NCI-H345 treated with DMSO at 0.1 percent for 48 hours (cell line): ENCODE measurements around the gene EMX1.

Source experiments
- DNase-seq: peaks from one replicate; lab custom pipeline; 2025; ENCODE audit not compliant: unreplicated experiment; lab: John Stamatoyannopoulos, UW

Gene EMX1

GRCh38 chr2:72942293-72942692, 25.0 kb downstream of the EMX1 start:
- no peak for DNase-seq

- DNase-seq: no peak
These were observed 25.6 kb downstream of the EMX1 start for GRCh38 chr2:72942881-72943418.

DNA sequence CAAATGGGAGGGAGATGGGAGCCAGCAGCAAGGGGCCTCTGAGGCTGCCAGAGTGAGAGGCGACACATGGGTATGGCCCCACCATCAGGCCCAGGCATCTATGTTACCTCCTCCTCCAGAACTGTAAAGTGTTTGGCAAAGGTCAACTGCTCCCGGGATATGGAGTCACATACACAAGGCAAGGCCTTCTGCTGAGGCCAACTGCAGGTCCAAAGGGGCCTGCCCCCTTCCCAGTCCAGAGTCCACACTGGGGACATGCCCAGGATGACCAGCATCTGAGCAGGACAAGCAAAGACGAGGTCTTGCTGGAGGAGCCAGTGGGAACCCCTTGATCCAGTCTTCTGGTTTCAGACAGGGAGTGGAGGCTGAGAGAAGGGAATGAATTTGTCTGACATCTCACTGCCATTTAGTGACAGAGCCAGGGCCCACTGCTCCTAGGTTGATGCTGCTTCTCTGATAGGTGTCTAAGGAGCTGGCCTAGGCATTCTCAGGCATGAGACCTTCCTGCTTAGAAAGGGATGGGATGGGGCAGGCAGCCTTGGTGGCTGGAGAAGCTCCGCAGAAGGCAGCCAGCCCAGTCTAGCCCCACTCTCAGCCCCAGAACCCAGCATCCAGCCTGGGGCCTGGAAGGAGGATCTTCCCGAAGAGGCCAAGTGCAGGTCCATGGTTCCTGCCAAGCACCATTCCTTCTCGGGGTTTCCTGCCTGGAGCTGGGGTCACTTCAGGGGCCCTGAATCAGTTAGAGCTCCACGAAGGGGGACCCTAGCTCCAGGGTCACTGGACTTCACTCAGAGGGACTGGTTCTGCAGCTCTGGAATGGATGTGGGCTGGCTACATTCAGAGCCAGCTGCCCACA, 26.4 kb downstream of the EMX1 start:
- no peak for DNase-seq

DNA sequence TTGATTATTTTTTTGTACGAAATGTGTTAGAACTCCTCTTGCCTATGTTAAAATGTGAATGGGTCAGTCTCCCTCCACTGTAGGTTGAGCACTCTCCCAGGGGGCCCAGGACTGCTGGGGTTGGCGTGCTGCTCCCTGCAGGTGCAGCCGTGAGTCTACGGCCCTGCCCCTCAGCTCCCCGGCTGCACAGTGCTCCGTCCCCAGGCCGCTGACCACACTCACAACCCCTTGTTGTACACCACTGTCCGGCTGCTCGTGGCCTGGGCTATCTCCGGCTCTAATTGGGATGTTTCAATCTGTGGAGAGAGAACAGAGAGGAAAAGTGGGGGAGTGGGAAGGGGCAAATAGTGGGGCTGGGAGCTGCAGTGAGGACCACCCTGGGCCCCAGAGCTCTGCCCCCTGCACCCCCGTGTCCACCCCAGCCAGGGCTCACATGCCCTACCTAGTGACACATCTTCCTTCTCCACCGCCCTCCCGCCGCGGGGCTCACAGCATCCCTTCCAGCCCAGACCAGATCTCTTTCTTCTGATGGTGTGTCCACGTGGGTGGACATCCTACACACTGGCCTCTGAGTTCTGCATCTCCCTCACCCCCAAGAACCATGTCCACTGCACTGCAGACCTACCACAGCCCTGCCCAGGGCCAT, 27.6 kb downstream of the EMX1 start:
- DNase-seq: no peak

DNA sequence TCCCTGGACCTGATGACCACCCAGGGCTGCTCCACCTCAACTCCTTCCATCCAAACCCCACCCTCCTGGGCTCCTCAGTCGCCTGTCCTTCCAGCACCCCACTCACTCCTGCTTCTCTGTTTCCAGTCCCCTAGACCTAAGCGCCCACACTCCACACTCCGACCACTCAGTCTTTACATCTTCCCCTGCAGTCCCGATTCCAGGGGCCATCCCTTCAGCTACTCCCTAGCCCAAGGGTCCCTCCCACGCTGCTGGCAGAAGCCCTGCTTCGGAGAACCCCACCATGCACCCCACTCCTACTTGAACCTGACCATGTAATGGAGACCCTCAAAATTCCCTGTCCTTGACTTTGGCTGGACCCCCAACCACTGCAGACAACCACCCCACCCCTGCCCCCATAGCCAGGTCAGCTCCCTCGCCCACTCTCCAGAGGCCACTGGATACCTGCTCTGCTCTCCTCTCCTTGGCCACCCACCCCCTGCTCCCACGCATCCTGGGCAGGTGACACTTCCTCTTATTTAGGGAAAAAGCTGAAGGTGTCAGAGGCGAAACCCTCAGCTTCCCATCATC, 28.2 kb downstream of the EMX1 start:
- no peak for DNase-seq

DNA sequence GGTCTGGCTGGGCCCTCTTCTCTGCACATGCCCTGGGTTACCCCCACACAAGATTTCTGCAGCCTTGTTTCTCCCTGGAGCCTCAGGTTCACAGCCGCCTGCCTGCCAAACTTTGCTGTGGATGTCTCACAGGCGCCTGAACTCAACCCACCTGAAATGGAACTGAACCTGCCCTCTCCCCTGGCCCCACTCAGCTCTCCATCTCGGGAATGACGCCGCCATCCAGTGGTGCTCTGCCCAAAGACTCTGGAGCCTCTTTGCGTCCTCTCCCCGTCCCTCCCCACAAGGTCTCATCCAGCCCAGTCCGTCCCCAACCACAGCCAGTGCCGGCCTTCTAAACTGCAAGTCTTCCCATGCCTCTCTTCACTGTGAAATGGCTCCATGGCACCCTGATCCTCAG, 29.1 kb downstream of the EMX1 start:
- DNase-seq: no peak

- DNase-seq: no peak
These were observed 30.9 kb downstream of the EMX1 start for GRCh38 chr2:72947952-72948830.

DNA sequence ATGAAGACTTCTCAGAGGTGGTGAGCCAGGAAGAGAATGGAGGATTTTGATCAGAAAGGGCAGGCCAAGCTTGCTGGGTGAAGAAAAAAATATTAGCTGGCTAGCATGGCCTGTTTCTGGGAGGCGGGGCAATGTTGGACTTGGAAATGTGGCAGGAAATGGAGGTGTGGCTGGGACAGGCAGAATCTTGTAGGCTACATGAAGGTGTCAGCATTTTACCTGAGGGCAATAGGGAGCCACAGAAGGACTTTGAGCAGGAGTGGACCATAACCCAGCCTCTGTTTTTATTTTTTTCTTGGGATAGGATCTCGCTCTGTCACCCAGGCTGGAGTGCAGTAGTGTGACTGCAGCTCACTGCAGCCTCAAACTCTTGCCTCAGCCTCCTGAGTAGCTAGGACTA, 31.7 kb downstream of the EMX1 start:
- no peak for DNase-seq

- DNase-seq: no peak
These were observed 32.3 kb downstream of the EMX1 start for GRCh38 chr2:72949642-72950041.

DNA sequence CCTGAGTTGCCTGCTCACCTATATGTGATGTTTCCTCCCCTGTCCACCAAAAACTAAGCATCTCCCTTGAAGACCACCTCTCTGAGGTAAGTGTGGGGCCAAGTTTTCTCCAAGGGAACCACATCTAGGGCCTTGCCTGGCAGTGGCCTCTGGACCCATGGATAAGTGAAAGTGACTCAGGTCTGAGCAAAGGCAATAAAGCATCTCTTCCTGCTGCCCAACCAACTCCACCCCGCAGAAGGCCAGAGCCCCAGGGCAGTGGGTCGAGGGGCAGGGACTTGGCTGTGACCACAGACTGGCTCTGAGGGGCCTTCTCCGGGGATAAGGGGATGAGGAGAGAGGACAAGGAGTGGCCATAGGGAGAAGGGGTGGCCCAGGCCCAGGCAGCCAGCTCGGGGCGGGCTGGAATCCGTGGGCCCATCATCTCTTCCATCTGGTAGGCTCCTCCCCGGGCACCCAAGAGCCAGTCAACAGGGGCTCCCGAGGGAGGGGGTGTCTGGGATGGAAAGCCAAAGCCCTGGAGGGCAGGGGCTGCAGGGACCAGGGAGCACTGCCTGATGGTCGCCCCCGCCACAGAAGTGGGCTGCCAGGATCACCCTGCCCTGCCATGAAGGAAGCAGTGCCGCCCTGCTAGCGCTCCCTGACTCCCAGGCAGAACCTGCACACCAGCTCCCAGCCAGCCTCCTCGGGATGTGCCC, 33.4 kb downstream of the EMX1 start:
- no peak for DNase-seq

DNA sequence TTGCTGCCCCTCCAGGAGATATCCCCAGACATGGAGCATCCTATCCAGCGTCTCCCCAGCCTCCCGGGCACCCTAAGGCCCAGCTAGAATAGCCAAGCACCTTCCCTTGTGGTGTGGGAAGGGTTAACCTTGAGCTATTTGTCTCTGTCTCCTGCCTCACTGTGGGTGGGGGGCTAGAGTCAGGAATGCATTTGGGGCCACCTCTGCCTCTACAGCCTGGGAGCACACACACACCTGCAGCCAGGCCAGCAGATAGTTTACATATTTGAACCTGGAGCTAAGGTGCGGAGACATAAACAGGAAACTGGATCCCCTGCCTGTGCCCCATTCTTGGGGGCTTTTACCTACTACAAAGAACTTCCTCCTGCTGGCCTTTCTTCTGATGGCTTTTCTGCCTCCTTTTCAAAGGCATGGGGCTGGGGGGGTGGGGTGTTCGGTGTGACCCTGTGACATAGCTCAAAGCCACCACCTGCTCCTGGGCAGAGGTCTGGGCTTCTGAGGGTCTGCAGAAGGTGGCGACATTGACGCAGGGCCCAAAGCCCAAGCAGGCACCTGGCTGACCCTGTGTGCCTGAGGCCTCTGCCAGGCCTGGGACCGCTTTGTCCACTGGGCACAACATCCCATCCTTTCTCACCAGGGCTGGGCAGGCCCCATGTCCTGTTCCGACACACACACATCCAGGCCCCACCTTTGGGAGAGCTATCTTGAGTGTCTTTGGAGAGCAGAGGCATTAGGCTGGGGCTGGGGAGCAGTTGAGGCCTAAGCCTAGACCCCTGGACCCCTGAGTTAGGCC, 34.2 kb downstream of the EMX1 start:
- no peak for DNase-seq

GRCh38 chr2:72952110-72952823, 34.9 kb downstream of the EMX1 start:
- no peak for DNase-seq

DNA sequence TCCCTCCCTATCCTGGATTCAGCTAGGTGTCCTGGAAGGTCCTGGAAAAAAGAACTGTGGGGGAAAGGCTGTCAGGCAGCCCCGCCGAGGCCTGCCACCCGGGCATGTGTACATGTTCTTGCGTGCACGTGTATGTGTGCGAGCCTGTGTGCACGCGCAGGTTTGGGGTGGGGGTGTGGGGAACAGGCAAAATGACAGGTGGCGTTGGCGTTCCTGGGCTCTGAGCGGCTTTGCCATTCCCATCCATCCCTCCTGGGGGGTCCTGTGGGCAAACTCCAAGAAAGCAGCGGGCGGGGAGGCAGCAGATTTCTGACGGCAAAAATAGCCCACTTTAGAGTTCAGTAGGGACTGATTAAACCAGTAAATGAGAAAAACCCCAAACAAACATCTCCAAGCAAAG, 35.6 kb downstream of the EMX1 start:
- no peak for DNase-seq

DNA sequence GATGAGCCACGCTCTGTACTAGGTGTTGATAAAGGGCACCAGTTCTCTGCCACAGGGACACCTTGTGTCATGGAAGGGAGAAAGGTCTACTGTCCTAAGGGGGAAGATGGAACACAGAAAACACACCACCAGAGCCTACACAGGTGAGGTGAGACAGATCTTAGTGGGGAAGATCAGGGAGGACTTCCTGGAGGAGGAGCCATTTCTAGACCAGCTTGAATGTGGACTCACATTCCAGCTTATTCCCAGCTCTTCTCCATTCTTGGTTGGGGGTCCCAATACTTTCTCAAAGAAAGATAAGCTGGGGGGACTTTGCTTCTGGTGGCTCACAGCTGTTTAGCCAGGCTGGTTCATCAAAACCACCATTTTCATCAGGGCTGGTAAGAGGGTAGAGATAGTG, 36.2 kb downstream of the EMX1 start:
- DNase-seq: no peak

- no peak for DNase-seq
These were observed 36.7 kb downstream of the EMX1 start for GRCh38 chr2:72953976-72954375.

DNA sequence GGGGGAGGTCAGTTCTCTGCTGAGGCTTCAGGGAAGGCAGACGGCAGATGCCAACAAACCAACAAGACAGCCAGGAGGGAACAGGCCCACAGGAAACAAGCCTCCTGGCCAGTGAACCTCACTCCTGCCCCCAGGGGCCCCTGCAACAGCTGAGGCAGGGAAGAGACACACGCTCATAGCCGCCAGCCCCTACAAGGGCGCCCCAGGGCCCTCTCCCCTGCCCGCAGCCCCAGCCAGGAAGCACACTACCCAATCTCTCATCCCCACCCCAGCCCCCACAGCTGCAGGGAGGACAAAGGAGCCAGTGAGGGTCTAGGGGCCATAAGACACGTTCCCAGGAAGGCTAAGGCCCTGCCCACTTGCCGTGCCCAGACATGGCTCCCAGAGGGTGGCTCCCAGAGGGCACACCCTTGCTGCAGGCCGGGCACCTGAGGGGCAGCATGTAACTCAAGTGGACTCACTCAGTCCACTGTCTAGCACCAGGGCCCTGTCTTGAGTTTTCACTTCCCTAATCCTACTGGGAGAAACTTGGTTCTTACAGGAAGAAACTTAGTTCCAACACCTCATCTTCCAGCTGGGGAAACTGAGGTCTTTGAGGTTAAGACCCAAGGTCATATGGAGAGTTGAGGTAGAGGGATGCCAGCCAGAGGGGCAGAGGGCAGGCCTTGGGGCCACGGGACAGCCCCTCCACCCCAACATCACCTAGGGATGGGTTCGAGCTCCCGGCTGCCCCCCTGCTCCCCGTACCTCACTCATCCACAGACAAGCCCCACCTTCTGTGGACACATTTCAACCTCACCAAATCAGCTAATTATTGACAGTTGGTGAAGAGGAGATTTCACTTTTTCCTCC, 37.3 kb downstream of the EMX1 start:
- DNase-seq: no peak

DNA sequence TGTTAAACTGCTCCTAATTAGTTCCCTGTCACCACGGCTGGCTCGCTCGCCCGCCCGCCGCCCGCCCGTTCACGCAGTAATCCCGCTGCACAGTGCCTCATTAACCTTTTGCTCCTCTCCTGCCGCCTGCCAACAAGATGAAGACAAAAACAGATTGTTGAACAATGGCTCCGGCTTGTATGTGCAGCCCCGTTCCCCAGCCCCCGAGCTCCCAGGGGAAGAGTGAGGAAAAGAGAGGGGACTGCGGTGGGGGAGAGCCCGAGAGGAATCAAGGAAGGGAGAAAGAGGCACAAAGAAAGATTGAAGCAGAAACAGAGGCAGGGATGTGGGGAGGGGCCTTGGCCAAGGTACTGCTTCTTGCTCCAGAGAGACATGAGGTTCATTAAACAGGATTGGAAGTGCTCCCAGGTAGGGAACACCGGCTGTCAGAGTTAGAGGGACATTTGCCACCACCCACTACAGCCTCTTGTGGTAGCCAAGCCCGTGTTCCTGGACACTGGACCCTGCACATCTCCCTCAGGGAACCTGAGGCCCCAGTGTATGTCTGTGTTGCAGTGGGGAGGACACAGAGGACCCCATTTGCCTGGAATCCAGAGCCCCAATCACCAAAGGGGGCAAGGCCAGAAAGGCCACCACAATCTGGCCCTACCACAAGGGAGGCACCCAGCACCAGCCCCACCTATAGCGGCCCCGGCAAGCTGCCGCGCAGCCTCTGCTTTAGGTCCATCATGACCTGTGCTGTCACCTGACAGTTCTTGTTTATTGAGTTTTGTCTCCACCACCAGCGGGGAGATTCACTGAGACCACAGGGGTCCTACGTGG, 38.1 kb downstream of the EMX1 start:
- no peak for DNase-seq
